Neural cell (in vitro differentiated cells): ENCODE results near the gene PNPLA4.

ENCODE experiments used
- EZH2 ChIP-seq: fragments of 200-600, 300-800 bp; shearing (Covaris generic), sonication (generic); IDR thresholded peaks from 2 replicates; pipeline ENCODE4 v1.6.1; 2014; ENCODE audit warnings: antibody characterized with exemption, low read length, borderline replicate concordance, mild to moderate bottlenecking; ENCODE audit not compliant: insufficient read depth, poor library complexity, severe bottlenecking
- REST ChIP-seq: IDR thresholded peaks from 2 replicates; pipeline ENCODE4 v1.6.1; 2012; ENCODE audit warnings: borderline replicate concordance
- SMC3 ChIP-seq: fragments of 450-650 bp; conservative IDR thresholded peaks from 2 replicates; pipeline ENCODE4 v1.6.1; 2014; ENCODE audit warnings: antibody characterized with exemption, mild to moderate bottlenecking, moderate library complexity; ENCODE audit not compliant: poor library complexity
- TAF1 ChIP-seq: IDR thresholded peaks from 2 replicates; pipeline ENCODE4 v1.6.1; 2012; ENCODE audit warnings: low read depth

- no peak for TF ChIP-seq REST
- TF ChIP-seq SMC3, result no peak
- TF ChIP-seq TAF1, result no peak
- TF ChIP-seq EZH2, result no peak
These were observed 37.5 kb downstream of the PNPLA4 start for GRCh38 chrX:7889680-7890079.
